Myocyte (in vitro differentiated cells): ENCODE results near the gene SRY. TPM values are rescaled to one million over a fixed set of nuclear protein-coding genes. Genes with fewer than 3 reads are reported as not detected.
A peak's percentile ranks its signal among the peaks of the same experiment; 100 is the strongest.
"Not testable (repeated sequence)": the region's sequence is repeated elsewhere in the genome, so short reads cannot be mapped to it uniquely, and the experiment has no call there.

Experiments used
- DNase-seq: peaks from one replicate; pipeline ENCODE4 v3.0.0-alpha.2; 2012; ENCODE audit warnings: low read depth
- polyA plus RNA-seq: library from polyadenylated mRNA; unstranded; fragments of >200 nt; gene quantifications from one replicate; pipeline ENCODE4 v1.2.1, GENCODE V29; 2012; ENCODE audit warnings: missing spikeins
- total RNA-seq: library from RNA; depleted of rRNA; stranded (reverse); fragments of >200 nt; gene quantifications from 2 replicates; pipeline ENCODE4 v1.2.3, GENCODE V29; 2014

Gene SRY
- not detected in 2 replicates for total RNA-seq
- 0.40 TPM for polyA plus RNA-seq

- DNase-seq = no peak
These were observed at the start of gene SRY for GRCh38 chrY:2787600-2787999. Gene SRY (minus strand): TSS chrY:2787682. CDS start chrY:2787603, 79 bp downstream.

GRCh38 chrY:2837078-2837477 is 49.6 kb upstream of the SRY start:
- no peak for DNase-seq

- no peak for DNase-seq
These were observed 47.7 kb upstream of the SRY start for GRCh38 chrY:2835230-2835629.

- DNase-seq = no peak
These were observed 41.0 kb upstream of the SRY start for GRCh38 chrY:2828497-2828896.

GRCh38 chrY:2824471-2824870 is 37.0 kb upstream of the SRY start:
- DNase-seq = no peak

- not testable (repeated sequence) for DNase-seq
These were observed 29.8 kb upstream of the SRY start for GRCh38 chrY:2817146-2817896.

GRCh38 chrY:2800246-2800645 is 12.8 kb upstream of the SRY start:
- peak; percentile 25 for DNase-seq

- DNase-seq = no peak
These were observed 10.5 kb upstream of the SRY start for GRCh38 chrY:2797991-2798390.

GRCh38 chrY:2796977-2797523 is 9.6 kb upstream of the SRY start:
- DNase-seq = no peak

GRCh38 chrY:2789756-2790155 is 2.3 kb upstream of the SRY start:
- DNase-seq = no peak

- no peak for DNase-seq
These were observed 488 bp downstream of the SRY start for GRCh38 chrY:2786876-2787512.

Other genes starting within 250 kb of the SRY start
- gene RPS4Y1, start 53.9 kb upstream of the SRY start, total RNA-seq = 281 and 297 TPM in 2 replicates
- gene ZFY, start 147.7 kb upstream of the SRY start, total RNA-seq = 17.0 and 17.7 TPM in 2 replicates